Tibial nerve (tissue), 4 donors: ENCODE data around the gene TP63. TPM values are rescaled to one million over a fixed set of nuclear protein-coding genes. Genes with fewer than 3 reads are reported as not detected.

ENCODE experiments used
- DNase-seq, 2 donors: peaks; one replicate each; pipeline ENCODE4 v3.0.0-alpha.2; 2019; ENCODE audit warnings: low spot score in 2 of 2
- H3K27ac ChIP-seq, 4 donors: fragments of 200-600 bp; sonication (generic) in 3 of 4; one replicate each; pipeline ENCODE4 v1.5.1; 2017 to 2019; ENCODE audit warnings: mild to moderate bottlenecking in 1 of 4
- H3K27me3 ChIP-seq, 2 donors: fragments of 200-600 bp; sonication (generic) in 1 of 2; one replicate each; pipeline versions ENCODE4 v1.5.1 to v1.6.0; 2017 to 2019
- H3K36me3 ChIP-seq, 3 donors: fragments of 200-600 bp; sonication (generic); one replicate each; pipeline ENCODE4 v1.5.1; 2018 to 2019
- H3K4me1 ChIP-seq, 4 donors: fragments of 200-600 bp; sonication (generic) in 3 of 4; one replicate each; pipeline ENCODE4 v1.5.1; 2017 to 2019
- H3K4me3 ChIP-seq, 4 donors: fragments of 200-600 bp; sonication (generic) in 3 of 4; one replicate each; pipeline ENCODE4 v1.5.1; 2017 to 2019; ENCODE audit warnings: mild to moderate bottlenecking in 1 of 4, moderate library complexity in 1 of 4
- H3K9me3 ChIP-seq, 4 donors: fragments of 200-600 bp; sonication (generic) in 3 of 4; one replicate each; pipeline ENCODE4 v1.5.1; 2017 to 2019
- CTCF ChIP-seq, 5 experiments: fragments of 200-600 bp in 3 of 5; fragments of 450-650 bp in 2 of 5; sonication (generic) in 3 of 5; IDR thresholded peaks; one replicate each; pipeline ENCODE4 v1.5.1; 2016 to 2019; ENCODE audit warnings: antibody characterized with exemption in 5 of 5, mild to moderate bottlenecking in 3 of 5, moderate library complexity in 2 of 5
- EP300 ChIP-seq, 2 donors: sonication (generic); formaldehyde crosslinking; IDR thresholded peaks; one replicate each; pipeline ENCODE4 v1.6.1; 2017; ENCODE audit warnings: antibody characterized with exemption in 2 of 2, mild to moderate bottlenecking in 1 of 2
- POLR2A ChIP-seq, 2 donors: fragments of 450-650 bp; IDR thresholded peaks; one replicate each; pipeline ENCODE4 v1.6.1; 2017; ENCODE audit warnings: antibody characterized with exemption in 2 of 2, mild to moderate bottlenecking in 2 of 2, moderate library complexity in 2 of 2
- WGBS, 2 donors: methylation state at CpG; one replicate each; pipeline ENCODE4 v1.1.5; 2018; 5-methylcytosine and 5-hydroxymethylcytosine counted together
- total RNA-seq, 4 donors: library from RNA; depleted of rRNA; stranded (reverse); fragments of >200 nt; gene quantifications; one replicate each; pipeline ENCODE4 v1.1.0, GENCODE V29; 2016

Gene TP63
- total RNA-seq, 4 donors from 2014 or later: 1.7 to 7.5 (median 4.2) TPM; not detected in 1

- H3K4me3 ChIP-seq: no peak overlapping the region
- DNase-seq: no peak
- H3K36me3 ChIP-seq: no peaks in the 10 kb centered on the region
- peaks cover 0 to 5% (median 2%) of the 10 kb centered on the region in 4 donors for H3K4me1 ChIP-seq
- H3K9me3 ChIP-seq: no peaks in the 10 kb centered on the region
- TF ChIP-seq EP300 (IDR thresholded peaks at IDR 0.05) (no peak), POLR2A (IDR thresholded peaks at IDR 0.05) (no peak), CTCF (IDR thresholded peaks at IDR 0.05) (no peak)
- H3K27me3 ChIP-seq: no peaks in the 10 kb centered on the region
- WGBS, 2 donors: 43 to 51% methylated on average over 11 of the region's 11 CpGs
- H3K27ac ChIP-seq: no peak overlapping the region
These were observed 175.2 kb downstream of the TP63 start for GRCh38 chr3:189806171-189806951.

GRCh38 chr3:189808246-189809007 lies 177.2 kb downstream of the TP63 start:
- Histone ChIP-seq H3K4me3 (no peak overlapping the region), H3K4me1 (peaks cover 0 to 5% (median 2%) of the 10 kb centered on the region in 4 donors), H3K27ac (no peak overlapping the region), H3K36me3 (no peaks in the 10 kb centered on the region), H3K27me3 (no peaks in the 10 kb centered on the region), H3K9me3 (no peaks in the 10 kb centered on the region)
- 96 to 97% methylated on average over 29 of the region's 29 CpGs for WGBS, 2 donors
- no peak for DNase-seq
- no peak for TF ChIP-seq POLR2A (IDR thresholded peaks at IDR 0.05)
- TF ChIP-seq CTCF (IDR thresholded peaks at IDR 0.05): no peak
- TF ChIP-seq EP300 (IDR thresholded peaks at IDR 0.05): no peak

GRCh38 chr3:189809583-189809982 lies 178.4 kb downstream of the TP63 start:
- TF ChIP-seq POLR2A (IDR thresholded peaks at IDR 0.05) (no peak), CTCF (IDR thresholded peaks at IDR 0.05) (no peak), EP300 (IDR thresholded peaks at IDR 0.05) (no peak)
- H3K36me3 ChIP-seq: no peaks in the 10 kb centered on the region
- 74% methylated on average over 1 of the region's 1 CpG for WGBS, 2 donors

GRCh38 chr3:189812806-189813465 lies 181.7 kb downstream of the TP63 start:
- Histone ChIP-seq H3K4me1 (no peaks in the 10 kb centered on the region), H3K9me3 (no peaks in the 10 kb centered on the region), H3K27ac (no peak overlapping the region), H3K4me3 (no peak overlapping the region), H3K27me3 (no peaks in the 10 kb centered on the region), H3K36me3 (no peaks in the 10 kb centered on the region)
- no peak for DNase-seq
- WGBS, 2 donors: 91 to 92% methylated on average over 5 of the region's 5 CpGs
- TF ChIP-seq POLR2A (IDR thresholded peaks at IDR 0.05) (no peak), CTCF (IDR thresholded peaks at IDR 0.05) (no peak), EP300 (IDR thresholded peaks at IDR 0.05) (no peak)

More at GRCh38 chr3:189809583-189809982, 178.4 kb downstream of the TP63 start:
- peaks cover 0 to 5% (median 2%) of the 10 kb centered on the region in 4 donors for H3K4me1 ChIP-seq
- DNase-seq: no peak
- H3K4me3 ChIP-seq: no peak overlapping the region
- no peaks in the 10 kb centered on the region for H3K27me3 ChIP-seq
- H3K9me3 ChIP-seq: no peaks in the 10 kb centered on the region
- H3K27ac ChIP-seq: no peak overlapping the region
